Activated CD8-positive, alpha-beta memory T cell treated with anti-CD3 and anti-CD28 coated beads, Interleukin-2, amount 50 U/mL, for 24 hours (primary cell): ENCODE results near the gene AARS2.

Source experiments
- DNase-seq: peaks from one replicate; pipeline ENCODE4 v3.0.0-alpha.2; 2020; ENCODE audit errors: extremely low read depth

The AARS2 gene

DNA sequence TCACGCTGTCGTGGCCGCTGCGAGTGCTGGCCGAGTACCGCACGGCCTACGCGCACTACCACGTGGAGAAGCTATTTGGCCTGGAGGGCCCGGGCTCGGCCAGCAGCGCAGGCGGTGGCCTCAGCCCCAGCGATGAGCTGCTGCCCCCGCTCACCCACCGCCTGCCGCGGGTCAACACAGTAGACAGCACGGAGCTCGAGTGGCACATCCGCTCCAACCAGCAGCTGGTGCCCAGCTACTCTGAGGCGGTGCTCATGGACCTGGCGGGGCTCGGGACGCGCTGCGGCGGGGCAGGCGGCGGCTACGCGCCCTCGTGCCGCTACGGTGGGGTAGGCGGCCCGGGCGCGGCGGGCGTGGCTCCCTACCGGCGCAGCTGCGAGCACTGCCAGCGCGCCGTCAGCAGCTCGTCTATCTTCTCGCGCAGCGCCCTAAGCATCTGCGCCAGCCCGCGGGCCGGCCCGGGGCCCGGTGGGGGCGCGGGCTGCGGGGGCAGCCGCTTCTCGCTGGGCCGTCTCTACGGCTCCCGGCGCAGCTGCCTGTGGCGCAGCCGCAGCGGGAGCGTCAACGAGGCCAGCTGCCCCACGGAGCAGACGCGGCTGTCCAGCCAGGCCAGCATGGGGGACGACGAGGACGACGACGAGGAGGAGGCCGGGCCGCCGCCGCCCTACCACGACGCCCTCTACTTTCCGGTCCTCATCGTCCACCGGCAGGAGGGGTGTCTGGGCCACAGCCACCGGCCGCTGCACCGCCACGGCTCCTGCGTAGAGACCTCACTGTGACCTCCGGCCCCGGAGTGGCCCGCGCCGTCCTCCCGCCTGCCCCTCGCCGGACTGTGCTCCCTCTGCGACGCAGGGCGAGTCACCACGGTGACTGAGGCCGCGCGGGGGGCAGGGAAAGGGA lies 37.1 kb downstream of the AARS2 start:
- no peak for DNase-seq

- no peak for DNase-seq
Measured at GRCh38 chr6:44275271-44275748, 37.8 kb downstream of the AARS2 start.

DNA sequence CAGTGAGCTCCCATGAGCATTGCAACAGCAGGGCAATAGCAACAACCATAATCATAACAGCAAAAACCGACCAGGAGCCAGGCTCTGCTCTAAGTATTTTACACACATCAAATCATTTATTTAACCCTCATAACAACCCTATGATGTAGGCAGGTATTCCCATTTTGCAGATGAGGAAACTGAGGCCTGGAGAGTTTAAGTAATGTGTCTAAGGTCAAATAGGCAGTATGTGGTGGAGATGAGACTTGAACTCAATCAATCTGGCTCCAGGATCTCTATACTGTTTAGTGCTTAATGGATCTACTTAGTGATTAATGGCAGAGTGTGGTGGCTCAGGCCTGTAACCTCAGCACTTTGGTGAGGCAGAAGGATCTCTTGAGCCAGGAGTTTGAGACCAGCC lies 39.5 kb downstream of the AARS2 start:
- no peak for DNase-seq

DNA sequence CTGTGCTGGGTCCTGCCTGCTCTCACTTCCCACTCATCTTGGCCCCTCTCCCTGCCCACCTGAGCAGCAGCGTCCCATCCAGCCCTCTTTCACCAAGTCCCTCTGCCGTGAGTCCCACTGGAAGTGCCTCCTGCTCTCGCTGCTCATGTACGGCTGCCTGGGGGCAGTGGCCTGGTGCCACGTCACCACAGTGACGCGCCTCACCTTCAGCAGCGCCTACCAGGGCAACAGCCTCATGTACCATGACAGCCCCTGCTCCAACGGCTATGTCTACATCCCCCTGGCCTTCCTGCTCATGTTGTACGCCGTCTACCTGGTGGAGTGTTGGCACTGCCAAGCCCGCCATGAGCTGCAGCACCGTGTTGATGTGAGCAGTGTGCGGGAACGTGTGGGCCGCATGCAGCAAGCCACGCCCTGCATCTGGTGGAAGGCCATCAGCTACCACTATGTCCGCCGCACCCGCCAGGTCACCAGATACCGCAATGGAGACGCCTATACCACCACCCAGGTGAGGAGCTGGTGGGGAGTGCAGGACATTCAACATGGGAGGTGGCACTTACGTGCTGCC lies 40.1 kb downstream of the AARS2 start:
- no peak for DNase-seq

GRCh38 chr6:44272529-44272928 lies 40.6 kb downstream of the AARS2 start:
- DNase-seq: no peak

DNA sequence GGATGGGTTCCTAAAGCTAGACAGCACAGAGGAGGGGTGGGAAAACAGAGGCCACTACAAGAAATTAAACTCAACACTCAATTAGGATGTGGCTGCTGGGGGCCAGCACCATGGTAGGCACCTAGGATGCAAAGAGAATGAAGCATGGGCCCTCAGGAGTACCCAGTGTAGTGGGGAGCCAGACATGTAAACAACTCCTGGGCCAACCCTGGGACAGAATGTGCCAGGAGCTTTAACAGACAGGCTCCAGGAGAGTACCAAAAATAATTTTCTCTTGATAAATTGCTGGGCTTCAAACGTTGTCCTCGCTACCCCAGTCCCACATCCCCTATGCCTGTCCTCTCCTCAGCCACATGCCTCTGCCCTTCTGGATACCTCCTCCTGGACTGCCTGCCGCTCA lies 41.2 kb downstream of the AARS2 start:
- no peak for DNase-seq

DNA sequence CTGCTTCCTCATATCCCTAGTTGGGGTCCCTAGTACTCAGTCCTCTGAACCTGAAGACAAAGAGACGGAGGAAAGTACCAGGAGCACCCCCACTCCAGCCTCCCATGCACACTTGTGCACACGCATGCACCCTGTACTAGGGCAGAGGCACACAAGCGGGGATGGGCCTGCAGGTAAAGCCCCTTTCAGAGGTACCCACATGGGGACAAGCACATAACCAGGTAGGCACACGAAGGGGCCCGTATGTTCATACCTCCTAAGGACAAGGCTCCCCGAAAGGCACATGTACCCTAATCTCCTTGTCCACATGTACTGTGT lies 41.8 kb downstream of the AARS2 start:
- no peak for DNase-seq

DNA sequence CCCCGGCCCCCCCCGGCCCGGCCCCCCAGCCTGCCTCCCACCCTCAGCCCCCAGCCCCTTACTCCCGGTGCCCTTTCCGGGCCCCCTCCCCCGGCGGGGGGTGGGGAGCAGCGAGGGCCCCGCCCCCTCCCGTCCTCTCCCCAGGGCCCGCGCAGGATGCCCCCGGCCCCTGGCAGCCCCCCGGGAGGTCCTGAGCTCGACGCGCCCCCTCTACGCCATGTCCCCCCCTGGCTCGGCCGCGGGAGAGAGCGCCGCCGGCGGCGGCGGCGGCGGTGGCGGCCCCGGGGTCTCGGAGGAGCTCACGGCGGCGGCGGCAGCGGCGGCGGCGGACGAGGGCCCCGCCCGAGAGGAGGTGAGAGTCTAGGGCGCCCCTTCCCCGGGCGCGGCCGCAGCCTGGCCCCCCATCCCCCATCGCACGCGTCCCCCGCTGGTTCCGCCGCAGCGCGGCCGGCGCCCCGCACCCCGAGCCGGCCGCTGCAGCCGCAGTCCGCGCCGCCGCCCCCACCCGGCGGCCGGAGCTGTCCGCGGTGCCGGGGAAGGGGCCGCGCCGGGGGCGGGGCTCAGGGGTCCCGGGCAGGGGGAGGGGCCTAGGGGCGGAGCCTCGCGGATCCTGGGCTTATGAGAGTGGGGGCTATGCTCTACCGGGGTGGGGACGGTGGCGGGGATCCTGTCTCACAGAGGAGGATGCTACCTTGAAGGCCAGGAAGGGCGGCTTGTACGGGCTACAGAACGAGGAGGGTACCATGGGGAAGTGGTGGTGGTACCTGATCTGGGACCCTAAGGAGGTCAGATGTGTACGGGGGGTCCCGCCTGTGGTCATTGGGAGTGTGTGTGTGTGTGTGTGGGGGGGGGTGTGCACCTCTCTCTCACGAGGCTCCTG lies 42.4 kb downstream of the AARS2 start:
- DNase-seq: no peak

- no peak for DNase-seq
Measured at GRCh38 chr6:44269921-44270525, 43.1 kb downstream of the AARS2 start, which contains the start of gene TMEM151B. TSS of gene TMEM151B (plus strand) at chr6:44270450. CDS start at chr6:44270743, 293 bp downstream.

DNA sequence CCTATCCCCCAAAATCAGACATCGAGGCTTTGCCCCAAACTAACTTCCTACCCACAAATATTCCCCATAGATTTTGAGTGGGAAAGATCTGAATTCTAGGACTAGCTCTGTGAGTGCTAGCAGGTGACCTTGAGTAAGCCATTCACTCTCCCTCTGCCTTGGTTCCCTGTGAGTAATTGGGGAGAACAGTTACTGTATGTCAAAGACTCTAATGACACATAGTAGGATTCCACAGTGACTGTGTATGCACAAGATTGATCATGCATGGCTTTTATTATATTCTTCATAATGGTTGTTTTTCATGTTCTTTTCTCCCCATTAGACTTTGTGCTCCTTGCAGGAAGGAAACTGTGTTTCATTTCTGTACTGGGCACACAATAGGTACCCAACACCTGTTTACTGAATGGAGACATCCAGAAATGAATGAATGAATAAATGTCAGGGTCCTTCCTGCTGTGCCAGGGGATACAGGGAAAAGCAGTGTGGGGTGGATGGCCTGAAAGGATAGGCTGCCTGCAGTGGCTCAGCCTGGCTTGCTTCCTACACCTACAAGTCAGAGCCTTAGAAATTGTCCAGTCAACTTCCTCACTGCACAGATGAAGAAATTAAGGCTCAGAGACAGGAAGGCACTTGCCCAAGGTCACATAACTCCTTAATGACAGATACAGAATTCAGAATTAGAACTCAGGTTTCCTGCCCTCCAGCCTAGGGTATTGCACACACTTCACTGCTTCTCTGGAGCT lies 43.8 kb downstream of the AARS2 start:
- no peak for DNase-seq

- no peak for DNase-seq
Measured at GRCh38 chr6:44268095-44268628, 45.0 kb downstream of the AARS2 start.

- no peak for DNase-seq
Measured at GRCh38 chr6:44267252-44267651, 45.9 kb downstream of the AARS2 start.

DNA sequence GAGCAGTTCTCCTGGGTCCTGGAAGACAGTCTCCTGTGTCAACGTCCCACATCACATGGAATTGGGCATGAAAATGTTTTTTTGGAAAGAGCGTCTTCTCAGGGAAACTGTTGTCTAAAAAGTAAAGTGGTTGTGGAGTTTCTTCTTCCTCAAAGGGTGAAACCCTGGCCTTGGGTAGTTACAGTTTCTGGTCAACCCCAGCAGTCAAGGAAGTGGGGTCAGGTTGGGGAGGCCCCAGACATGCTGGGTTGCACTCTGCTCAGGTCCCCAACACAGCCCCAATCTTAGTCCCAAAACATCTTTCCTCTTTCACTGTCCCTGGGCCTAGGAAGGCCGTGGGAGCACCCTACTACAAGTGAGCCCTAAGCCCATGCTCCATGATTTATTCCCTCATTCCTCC lies 46.8 kb downstream of the AARS2 start:
- DNase-seq: no peak

- DNase-seq: no peak
Measured at GRCh38 chr6:44265722-44266233, 47.4 kb downstream of the AARS2 start.

DNA sequence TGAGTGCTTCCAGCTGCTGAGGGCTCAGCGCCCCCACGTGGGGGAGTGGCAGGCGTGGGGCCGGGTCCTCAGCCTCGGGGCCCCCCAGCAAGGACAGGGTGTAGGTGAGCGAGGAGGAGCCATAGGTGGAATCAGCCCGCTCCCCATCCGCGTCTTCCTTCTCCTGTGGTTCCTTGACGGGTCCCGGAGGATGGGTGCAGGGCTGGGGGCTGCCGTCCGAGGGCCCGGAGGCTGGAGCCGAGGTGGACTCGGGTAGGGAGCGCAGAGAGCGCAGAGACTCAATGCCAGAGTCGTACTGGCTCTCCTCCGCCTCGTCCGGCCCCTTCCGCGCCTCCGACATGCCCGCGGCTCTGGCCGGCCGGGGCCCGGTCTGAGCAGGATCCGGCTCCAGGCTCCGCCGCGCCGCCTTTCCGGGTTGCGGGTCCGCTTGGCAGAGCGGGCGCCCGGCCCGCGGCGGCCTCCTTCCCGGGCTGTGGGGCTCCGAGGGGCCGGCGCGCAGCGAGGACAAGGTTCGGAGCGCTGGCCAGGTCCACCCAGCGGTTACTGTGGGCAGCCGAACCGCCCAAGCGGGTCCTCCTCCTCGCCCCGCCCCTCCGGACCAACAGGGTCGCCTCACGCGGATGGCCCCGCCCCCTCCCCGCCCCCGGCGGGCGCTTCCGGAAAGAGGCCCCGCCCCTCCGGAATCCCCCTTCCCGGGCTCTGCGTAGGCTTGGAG lies 48.0 kb downstream of the AARS2 start, which contains the start of gene NFKBIE:
Gene NFKBIE (minus strand): TSS at position 545 of the 715 bp plus-strand sequence. CDS start 205 bp downstream, at position 340.
- peak; percentile 86 for DNase-seq

DNA sequence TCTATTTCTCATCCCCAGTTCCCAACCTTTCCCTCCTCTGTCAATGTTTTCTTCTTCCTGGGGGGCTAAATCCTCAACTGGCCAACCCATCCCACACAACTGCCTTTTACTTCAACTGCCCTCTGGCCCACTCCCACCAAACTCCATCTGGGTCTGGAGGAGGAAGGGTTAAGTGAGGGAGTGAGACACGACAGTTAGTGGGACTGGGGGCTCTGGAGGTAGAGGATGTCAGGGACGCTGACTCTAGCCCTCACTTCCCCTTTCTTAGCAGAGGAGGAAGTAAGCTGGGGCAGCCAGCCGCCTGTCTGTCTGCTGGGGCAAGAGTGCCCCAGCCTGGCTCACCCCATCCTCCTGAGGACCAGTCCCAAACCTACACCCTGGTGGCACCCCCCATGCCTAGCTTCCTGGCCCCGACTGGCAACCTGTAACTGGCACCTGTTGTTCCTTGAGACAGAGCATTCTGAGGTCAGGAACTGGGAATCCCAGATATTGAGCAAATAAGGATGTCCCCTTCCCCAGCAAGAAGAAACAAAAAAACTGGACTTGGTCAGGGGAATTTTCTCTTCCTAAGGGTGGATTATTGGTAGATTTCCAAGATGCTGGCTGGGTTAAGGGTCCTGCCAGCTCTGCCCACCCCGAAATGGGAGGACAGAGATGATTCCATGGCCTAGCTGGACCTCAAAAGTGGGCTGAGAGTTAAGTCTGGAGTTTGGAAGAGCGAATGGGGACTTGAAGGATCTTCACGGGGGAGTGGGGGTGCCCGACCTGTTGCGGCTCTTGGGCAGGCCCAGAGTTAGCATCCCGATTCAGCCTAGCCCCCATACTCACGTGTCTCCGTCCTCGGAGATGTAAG lies 48.8 kb downstream of the AARS2 start:
- no peak for DNase-seq

GRCh38 chr6:44263354-44264100 lies 49.6 kb downstream of the AARS2 start:
- DNase-seq: no peak
